AG04450 (cell line): Measurements from ENCODE around the gene FILIP1L. TPM values are rescaled to one million over a fixed set of nuclear protein-coding genes. Genes with fewer than 3 reads are reported as not detected.

ENCODE experiments used
- CTCF ChIA-PET: fragments of 300-600, 350-600 bp; formaldehyde crosslinking; extraction: SDS; loops from one replicate; lab custom pipeline; 2022; ENCODE audit warnings: antibody characterized with exemption, inconsistent platforms; lab: Charles Lee
- POLR2A ChIA-PET: fragments of 350-600 bp; formaldehyde crosslinking; extraction: SDS; loops from one replicate; lab custom pipeline; 2021; ENCODE audit warnings: antibody characterized with exemption, inconsistent platforms; lab: Yijun Ruan, JAX
- DNase-seq: peaks from one replicate; pipeline ENCODE4 v3.0.0-alpha.2; 2011; ENCODE audit warnings: low read depth, low spot score
- H3K27ac ChIP-seq: one replicate; pipeline ENCODE4 v1.5.1; 2012; ENCODE audit warnings: low read depth, low read length, control low read depth
- H3K27me3 ChIP-seq: one replicate; pipeline ENCODE4 v1.6.0; 2012; ENCODE audit warnings: low read length; ENCODE audit not compliant: control insufficient read depth, insufficient read depth
- H3K4me3 ChIP-seq: 2 replicates; pipeline ENCODE4 v1.5.1; 2011; ENCODE audit warnings: mild to moderate bottlenecking, low read depth, low read length, control low read depth
- H3K9me3 ChIP-seq: 2 replicates; pipeline ENCODE4 v1.5.1; 2012; ENCODE audit warnings: low read length; ENCODE audit not compliant: control insufficient read depth, insufficient read depth
- polyA plus RNA-seq: library from polyadenylated mRNA; depleted of rRNA; stranded (reverse); fragments of >200 nt; gene quantifications from 2 replicates; pipeline ENCODE4 v1.2.3, GENCODE V29; 2011
- TF ChIP-seq, protein P1 (sequence below): IDR thresholded peaks from 2 replicates; pipeline ENCODE4 v1.5.1; 2011; ENCODE audit warnings: low read depth, low read length, control low read depth, inconsistent platforms

The FILIP1L gene
- polyA plus RNA-seq, 1 experiment = 75.5 TPM

GRCh38 chr3:99825004-99825640, 289.2 kb downstream of the FILIP1L start:
- no peak overlapping the region for H3K4me3 ChIP-seq
- no peaks in the 10 kb centered on the region for H3K27me3 ChIP-seq
- ChIA-PET CTCF (interaction anchor here (0.8 to 1.4 kb wide), 2 partner anchors 17 to 18 kb away, joined by 3 read pairs; no protein-coding TSS in a partner anchor), POLR2A (no interaction called here)
- no peak for DNase-seq
- H3K27ac ChIP-seq = no peak overlapping the region
- H3K9me3 ChIP-seq = no peaks in the 10 kb centered on the region
- TF ChIP-seq, protein P1, sequence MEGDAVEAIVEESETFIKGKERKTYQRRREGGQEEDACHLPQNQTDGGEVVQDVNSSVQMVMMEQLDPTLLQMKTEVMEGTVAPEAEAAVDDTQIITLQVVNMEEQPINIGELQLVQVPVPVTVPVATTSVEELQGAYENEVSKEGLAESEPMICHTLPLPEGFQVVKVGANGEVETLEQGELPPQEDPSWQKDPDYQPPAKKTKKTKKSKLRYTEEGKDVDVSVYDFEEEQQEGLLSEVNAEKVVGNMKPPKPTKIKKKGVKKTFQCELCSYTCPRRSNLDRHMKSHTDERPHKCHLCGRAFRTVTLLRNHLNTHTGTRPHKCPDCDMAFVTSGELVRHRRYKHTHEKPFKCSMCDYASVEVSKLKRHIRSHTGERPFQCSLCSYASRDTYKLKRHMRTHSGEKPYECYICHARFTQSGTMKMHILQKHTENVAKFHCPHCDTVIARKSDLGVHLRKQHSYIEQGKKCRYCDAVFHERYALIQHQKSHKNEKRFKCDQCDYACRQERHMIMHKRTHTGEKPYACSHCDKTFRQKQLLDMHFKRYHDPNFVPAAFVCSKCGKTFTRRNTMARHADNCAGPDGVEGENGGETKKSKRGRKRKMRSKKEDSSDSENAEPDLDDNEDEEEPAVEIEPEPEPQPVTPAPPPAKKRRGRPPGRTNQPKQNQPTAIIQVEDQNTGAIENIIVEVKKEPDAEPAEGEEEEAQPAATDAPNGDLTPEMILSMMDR = no peak

DNA sequence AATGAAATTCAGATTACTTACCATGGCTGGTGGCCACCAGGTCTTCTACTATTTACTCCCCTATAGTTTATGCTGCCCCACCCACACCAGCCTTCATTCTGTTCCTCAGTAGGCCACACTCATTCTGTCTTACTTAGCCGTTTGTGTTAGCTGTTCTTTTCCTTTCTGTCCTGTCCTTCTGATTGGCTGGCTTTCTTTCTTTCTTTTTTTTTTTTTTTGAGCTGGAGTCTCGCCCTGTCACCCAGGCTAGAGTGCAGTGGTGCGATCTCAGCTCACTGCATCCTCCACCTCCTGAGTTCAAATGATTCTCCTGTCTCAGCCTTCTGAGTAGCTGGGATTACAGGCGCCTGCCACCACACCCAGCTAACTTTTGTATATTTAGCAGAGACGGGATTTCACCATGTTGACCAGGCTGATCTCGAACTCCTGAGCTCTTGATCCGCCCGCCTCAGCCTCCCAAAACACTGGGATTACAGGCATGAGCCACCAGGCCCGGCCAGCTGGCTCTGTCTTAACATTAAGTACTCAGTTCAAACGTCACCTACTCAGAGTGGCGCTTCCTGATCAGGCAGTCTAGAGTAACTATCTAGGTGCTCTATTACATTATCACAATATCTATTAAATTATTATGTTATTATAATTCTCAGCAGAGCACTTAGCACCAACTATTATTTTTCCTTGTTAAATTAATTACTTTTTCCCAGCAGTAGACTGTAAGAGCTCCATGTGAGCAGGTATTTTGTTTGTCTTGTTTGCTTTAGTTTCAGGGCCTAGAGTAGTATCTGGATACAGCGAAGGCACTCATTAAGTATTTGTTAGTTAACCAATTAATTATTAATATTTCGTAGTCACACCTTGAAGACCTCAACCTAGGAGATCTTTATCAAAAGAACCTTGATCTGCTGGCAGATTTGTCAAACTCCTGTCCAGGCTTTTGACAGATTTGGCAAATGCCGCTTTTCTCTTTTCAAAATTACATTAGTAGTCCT, 290.3 kb downstream of the FILIP1L start:
- ChIA-PET POLR2A (no interaction called here), CTCF (interaction anchor here (0.7 to 2.3 kb wide), 6 partner anchors 7 to 768 kb away, joined by 3 to 16 read pairs (median 3); no protein-coding TSS in a partner anchor)
- H3K27me3 ChIP-seq = no peaks in the 10 kb centered on the region
- no peak overlapping the region for H3K4me3 ChIP-seq
- TF ChIP-seq, protein P1 = no peak
- H3K9me3 ChIP-seq = no peaks in the 10 kb centered on the region
- no peak for DNase-seq
- H3K27ac ChIP-seq = no peak overlapping the region

GRCh38 chr3:99818818-99819217, 295.5 kb downstream of the FILIP1L start:
- H3K4me3 ChIP-seq = peak overlapping the region; percentile 85
- ChIA-PET POLR2A (no interaction called here), CTCF (no interaction called here)
- H3K27ac ChIP-seq = no peak overlapping the region
- TF ChIP-seq, protein P1 = no peak
- H3K27me3 ChIP-seq = no peaks in the 10 kb centered on the region
- no peak for DNase-seq
- no peaks in the 10 kb centered on the region for H3K9me3 ChIP-seq

GRCh38 chr3:99817437-99818240, 296.7 kb downstream of the FILIP1L start, which contains the start of gene CMSS1:
TSS of gene CMSS1 (plus strand) at chr3:99817862.
- ChIA-PET CTCF (interaction anchor here (0.8 to 1.7 kb wide), 3 partner anchors 9 to 436 kb away, joined by 3 to 10 read pairs (median 4); no protein-coding TSS in a partner anchor), POLR2A (interaction anchor here (0.6 to 0.9 kb wide), 2 partner anchors 15 to 35 kb away, joined by 3 read pairs; no protein-coding TSS in a partner anchor)
- Histone ChIP-seq H3K4me3 (peak within 1 kb of the TSS; percentile 85), H3K27me3 (no peaks in the 10 kb centered on the region), H3K27ac (peak within 1 kb of the TSS; percentile 88), H3K9me3 (no peaks in the 10 kb centered on the region)
- TF ChIP-seq, protein P1 = peak; percentile 38; the same call in 1 of the 2 replicates
- peak; percentile 75 for DNase-seq
